CD4-positive, alpha-beta T cell treated with Interleukin-6 for 4 hours (primary cell): ENCODE data around the gene CR1.
"Not testable (repeated sequence)": the region's sequence is repeated elsewhere in the genome, so short reads cannot be mapped to it uniquely, and the experiment has no call there.

Source experiments
- DNase-seq: peaks from one replicate; pipeline ENCODE4 v3.0.0-alpha.2; 2020; ENCODE audit warnings: mixed read lengths

CR1 gene

DNA sequence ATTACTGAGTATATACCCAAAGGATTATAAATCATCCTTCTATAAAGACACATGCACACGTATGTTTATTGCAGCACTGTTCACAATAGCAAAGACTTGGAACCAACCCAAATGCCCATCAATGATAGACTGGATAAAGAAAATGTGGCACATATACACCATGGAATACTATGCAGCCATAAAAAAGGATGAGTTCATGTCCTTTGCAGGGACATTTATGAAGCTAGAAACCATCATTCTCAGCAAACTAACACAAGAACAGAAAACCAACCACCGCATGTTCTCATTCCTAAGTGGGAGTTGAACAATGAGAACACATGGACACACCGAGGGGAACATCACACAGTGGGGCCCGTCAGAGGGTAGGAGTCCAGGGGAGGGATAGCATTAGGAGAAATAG lies 98.1 kb downstream of the CR1 start:
- DNase-seq = not testable (repeated sequence)

DNA sequence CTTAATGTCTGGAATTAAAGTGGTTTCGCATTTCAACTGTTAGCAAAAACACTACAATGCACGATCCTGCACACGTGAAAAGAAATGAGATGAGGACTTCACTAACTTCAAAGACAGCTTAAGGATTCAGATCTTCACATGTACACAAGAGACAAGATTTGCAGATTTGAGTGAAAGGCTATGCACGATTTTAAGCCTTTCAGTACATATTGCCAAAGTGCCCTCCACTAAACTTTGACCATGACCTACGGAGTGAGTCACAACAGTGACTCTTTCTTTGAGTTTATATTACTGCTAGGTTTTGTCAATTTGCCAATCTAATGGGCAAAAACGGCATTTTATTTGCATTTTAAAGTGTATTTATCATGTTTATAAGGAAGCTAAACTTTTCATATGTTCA lies 107.8 kb downstream of the CR1 start:
- DNase-seq = no peak

DNA sequence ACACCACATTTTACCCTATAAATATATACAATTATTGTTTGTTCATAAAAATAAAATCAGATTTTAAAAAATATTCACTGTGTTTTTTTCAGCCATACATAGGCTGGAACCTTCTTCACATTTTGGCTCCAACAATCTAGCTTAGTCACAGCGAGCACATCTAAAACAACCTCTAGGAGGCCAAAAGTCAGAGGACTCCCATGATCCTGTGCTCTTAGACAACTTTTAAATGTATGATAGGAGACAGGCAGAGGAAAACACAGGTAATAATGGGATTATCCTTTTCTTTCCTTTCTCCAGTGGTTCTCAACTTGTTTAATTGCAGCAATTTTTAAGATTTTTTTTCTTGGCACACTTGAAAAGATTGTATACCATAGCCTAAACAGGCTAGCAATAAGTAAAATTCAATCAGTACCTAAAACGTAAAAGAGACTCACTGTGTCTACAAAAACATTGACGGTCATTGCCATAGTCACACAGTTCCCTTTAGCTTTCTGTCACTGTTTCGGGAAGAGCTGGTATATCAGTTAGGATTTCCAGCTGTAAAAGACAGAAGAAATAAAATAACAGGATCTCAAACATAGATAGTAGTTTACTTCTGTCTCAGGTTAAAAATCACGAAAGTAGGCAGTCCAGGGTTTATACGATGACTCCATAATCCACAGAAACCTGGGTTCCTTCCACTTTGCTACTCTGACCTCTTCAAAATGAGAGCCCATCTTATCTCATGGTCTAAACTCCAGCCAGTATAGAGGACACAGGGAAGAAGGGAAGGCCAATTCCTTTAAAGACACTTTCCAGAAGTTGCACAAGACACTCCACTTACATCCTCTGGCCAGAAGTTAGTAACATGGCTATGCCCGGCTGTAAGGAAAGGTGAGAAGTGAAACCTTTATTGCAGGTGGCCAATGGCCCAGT lies 109.7 kb downstream of the CR1 start:
- no peak for DNase-seq

DNA sequence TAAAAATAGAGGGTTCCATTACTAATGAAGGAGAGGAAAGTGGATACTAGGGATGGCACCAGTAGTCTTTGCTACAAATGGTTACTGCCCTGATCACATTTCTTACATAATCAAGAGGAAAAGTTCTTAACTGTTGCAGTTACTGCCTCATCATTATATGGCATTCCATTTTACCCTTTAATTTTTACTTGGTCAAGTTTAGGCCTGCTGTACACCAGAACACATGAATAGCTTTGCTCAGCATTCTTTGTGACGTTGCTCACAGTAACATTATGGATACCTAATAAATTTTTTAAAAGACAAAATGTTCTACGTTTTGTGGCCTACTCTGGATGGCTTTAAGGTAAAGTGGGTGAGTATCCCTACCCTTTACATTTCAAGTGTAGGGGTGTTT lies 110.4 kb downstream of the CR1 start:
- no peak for DNase-seq

DNA sequence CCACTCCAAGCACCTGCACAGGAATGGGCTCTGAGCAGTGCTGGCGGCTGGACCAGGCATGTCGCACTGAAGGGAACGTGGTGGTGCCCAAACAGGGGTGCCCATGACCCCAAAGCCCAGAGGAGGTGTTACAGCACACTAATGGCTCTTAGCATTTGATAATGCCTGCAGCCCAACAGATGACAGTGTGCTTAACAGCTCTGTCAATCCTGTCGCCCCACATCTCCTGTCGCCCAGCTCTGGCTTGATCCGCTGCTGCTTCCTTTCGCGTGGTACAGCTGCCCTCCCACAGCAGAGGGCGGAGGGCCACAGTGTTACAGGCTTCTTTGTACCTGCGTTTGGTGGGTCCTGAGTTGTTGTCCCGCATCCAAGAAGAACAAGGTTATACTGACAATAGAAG lies 116.8 kb downstream of the CR1 start:
- no peak for DNase-seq

DNA sequence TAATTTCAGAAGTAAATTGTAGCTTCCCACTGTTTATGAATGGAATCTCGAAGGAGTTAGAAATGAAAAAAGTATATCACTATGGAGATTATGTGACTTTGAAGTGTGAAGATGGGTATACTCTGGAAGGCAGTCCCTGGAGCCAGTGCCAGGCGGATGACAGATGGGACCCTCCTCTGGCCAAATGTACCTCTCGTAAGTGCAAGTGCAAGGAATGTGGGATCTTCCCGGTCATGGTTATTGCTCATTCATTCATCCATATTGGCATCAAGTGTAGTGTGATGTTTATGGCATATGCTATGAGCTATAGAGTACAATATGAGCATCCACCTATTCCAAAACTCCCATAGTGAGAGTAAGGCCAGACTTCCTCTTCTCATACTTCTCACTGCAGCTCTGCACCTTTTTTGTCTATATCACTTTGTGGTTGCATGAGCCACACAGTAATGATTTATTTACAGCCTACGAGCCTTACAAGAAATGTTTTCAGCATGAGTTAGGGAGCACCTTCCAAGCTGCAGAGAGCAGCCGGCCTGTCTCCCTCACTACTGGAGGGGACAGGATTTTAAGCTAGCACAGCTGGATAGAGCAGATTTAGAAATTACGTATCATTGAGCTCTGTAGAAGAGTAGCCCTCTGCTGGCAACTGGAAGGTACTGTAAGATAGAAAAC lies 124.0 kb downstream of the CR1 start:
- DNase-seq = peak; percentile 4

DNA sequence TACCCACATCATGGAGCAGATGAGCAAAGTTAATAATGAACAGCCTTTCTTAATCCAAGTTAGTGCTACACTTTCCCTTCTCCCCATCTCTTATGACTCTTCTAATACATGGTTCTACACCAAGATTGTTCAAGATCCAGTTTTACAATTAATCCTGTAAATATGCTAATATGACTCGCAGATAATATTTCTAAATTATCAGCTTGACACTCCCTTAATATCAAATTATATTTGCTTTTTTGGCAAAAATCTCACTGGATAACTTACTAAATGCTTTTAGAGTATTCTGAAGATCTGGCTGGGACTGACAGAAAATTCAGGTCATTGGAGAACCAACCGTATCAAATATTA lies 124.6 kb downstream of the CR1 start:
- DNase-seq = no peak

DNA sequence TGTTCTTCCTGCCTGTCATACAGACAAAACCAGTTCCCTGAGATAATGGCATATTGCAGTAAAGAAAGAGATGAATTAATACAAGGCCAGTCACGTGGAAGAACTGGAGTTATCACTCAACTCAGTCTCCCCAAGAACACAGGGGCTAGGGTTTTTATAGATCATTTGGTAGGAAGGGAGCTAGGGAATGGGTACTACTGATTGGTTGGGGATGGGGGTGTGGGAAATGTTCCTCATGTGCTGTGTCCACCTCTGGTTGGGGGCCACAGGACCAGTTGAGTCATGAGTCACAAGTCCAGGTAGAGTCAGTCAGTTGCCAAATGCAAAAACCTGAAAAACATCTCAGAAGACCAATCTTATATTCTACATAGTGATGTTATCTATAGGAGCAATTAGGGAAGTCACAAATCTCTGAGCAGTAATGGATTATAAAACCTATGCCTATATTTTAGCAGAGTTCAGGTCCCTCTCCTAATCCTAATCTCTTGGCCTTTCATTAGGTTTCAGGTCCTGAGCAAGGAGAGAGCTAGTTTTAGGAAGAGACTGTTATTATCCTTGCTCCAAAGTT lies 129.6 kb downstream of the CR1 start:
- not testable (repeated sequence) for DNase-seq

DNA sequence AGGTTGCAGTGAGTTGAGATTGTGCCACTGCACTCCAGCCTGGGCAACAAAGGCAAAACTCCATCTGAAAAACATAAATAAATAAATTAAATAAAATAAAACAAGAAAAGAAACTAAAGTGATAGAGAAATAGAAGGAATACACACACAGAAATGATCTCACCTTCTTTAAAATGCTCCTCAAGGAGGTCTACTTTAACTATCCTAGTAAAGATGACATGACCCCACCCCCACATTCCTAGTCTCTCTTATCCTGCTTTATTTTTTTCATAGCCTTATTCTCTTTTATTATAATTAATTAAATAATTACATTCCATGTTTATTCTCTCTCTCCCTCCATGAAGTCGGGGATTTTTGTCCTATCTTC lies 131.0 kb downstream of the CR1 start:
- no peak for DNase-seq

DNA sequence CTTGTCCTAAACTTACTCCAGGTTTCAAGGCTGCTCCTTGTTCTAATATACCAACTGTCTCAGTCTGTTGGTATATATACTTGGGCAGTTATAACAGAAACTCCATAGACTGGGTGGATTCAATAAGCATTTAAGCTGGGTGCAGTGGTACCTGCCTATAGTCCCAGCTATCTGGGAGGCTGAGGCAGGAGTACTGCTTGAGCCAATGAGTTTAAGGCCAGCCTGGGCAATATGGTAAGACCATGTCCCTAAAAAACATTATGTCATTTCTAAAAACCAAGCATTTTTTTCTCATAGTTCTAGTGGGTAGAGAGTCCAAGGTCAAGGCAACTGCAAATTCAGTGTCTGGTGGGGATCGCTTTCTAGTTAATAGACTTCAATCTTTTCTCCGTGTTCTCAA lies 131.5 kb downstream of the CR1 start:
- no peak for DNase-seq

DNA sequence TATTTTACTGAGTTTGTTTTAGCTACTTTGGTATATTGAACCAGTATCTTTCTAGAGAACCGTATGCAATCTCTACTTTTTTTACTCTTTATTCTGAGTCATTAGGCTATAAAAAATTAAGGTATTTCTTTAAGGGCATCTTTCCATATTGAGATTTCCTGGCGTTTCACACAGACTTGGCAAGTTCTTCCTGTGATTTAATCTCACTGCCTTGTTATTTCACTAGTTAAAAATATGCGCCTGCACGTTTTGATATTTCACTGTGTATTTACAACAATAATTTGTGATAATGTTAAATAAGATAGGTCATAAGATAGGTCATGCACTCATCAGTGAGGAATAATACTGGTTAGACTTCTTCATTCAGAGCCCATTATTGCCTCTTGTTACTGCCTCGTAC lies 132.8 kb downstream of the CR1 start:
- DNase-seq = no peak

DNA sequence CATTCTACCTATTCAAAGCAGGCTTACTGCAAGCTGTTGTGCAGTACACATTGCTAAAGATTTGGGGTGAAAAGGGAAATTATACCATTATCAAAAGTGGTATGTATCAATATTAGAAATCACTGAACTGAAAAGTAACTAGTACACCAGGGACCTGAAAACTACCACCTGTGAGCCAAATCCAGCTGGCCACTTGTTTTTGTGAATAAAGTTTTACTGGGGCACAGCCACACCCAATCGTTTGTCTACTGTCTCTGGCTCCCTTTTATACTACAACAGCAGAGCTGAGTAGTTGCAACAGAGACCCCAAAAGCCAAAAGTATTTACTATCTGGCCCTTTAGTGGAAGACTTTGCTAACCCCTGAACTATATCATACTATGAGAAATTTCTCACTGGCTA lies 135.2 kb downstream of the CR1 start:
- DNase-seq = no peak

DNA sequence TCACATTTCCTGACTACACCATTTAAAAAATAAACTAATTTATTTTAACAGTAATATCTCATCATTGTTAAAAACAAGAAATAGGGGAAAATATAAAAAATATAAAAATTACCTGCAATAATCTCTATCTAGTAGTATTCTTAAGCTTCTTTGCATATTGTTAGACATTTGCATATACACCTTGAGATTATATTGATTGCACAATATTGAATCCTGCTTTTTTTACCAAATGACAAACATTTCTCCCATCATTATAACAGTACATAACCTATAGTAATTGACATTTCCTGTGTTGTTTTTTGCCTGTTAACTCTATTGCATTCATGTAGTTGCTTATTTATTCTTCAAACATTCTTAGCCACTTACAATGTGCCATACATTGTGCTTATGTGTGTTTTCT lies 137.3 kb downstream of the CR1 start:
- no peak for DNase-seq

DNA sequence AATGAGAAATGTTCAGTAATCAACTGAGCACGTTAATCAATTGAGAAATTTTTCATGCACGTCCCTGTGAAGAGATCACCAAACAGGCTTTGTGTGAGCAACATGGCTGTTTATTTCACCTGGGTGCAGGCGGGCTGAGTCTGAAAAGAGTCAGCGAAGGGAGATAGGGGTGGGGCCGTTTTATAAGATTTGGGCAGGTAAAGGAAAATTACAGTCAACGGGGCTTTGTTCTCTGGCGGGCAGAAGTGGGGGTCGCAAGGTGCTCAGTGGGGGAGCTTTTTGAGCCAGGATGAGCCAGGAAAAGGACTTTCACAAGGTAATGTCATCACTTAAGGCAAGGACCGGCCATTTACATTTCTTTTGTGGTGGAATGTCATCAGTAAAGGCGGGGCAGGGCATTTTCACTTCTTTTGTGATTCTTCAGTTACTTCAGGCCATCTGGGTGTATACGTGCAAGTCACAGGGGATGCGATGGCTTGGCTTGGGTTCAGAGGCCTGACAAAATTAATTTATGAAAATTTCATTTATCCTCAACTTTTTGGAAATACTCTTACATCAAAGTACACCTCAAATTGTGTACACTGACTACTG lies 137.8 kb downstream of the CR1 start:
- DNase-seq = not testable (repeated sequence)

DNA sequence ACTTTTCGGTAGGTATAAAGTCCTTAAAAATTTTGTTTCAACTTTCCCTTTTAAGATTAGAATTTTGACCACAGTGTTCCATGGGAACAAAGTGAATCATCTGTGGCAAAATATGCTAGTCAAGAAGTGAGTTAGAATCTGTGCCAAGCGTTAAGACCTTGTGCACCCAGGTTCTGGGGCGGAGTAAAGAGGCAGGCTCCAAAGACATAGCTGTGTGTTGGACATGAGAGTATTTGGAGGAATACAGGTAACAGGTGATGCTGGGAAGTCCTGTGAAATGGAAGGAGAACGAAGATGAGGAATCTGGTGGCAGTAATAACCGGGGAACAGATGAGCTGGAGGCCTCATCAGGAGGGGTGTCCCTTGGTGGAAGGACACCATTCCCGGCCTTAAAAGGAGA lies 138.3 kb downstream of the CR1 start:
- DNase-seq = not testable (repeated sequence)

DNA sequence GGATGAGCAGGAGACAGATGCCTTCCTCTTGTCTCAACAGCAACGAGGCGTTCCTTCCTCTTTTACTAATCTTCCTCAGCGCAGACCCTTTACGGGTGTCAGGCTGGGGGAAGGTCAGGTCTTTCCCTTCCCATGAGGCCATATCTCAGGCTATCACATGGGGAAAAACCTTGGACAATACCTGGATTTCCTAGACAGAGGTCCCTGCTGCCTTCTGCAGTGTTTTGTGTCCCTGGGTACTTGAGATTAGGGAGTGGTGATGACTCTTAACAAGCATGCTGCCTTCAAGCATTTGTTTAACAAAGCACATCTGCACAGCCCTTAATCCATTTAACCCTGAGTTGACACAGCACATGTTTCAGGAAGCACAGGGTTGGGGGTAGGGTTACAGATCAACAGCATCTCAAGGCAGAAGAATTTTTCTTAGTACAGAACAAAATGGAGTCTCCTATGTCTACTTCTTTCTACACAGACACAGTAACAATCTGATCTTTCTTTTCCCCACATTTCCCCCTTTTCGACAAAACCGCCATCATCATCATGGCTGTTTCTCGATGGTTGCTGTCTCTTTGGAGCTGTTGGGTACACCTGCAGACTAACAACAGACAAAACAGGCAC lies 139.7 kb downstream of the CR1 start:
- not testable (repeated sequence) for DNase-seq

DNA sequence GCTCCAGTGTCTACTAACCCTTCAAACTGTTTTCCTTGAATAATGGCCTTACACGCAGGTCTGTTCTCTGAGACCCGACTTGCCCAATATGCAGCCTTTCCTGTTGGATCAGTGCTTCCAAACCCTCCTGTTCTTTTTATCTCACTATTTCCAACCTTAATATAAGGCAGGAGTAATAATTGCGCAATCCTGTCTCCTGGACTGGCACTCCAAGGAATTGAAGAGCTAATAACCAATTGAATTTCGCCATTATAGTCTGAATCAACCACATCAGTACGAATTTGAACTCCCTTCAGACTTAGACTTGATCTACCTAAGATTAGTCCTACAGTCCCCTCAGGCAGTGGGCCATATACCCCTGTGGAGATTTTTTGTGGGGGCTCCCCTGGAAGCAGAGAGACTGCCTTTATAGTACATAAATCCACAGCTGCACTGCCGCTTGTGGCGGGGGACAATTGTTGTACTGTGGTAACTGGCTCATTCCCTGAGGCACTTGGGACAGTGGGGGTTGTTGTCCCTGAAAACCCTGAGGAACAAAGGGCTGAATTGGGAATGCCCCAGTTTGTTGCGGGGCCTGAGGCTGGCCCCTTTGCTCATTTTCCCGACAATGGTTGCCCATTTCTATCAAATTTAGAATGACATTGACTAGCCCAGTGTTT lies 142.7 kb downstream of the CR1 start:
- not testable (repeated sequence) for DNase-seq

DNA sequence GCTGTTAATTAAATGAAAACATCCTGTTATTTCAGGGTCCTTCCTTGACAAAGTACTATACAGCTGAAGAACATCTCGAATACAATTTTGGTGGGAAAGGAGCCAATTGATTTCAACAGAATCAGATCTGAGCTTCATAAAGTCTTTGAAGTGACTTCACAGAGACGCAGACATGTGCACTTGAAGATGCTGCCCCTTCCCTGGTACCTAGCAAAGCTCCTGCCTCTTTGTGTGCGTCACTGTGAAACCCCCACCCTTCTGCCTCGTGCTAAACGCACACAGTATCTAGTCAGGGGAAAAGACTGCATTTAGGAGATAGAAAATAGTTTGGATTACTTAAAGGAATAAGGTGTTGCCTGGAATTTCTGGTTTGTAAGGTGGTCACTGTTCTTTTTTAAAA lies 143.4 kb downstream of the CR1 start:
- DNase-seq = not testable (repeated sequence)

DNA sequence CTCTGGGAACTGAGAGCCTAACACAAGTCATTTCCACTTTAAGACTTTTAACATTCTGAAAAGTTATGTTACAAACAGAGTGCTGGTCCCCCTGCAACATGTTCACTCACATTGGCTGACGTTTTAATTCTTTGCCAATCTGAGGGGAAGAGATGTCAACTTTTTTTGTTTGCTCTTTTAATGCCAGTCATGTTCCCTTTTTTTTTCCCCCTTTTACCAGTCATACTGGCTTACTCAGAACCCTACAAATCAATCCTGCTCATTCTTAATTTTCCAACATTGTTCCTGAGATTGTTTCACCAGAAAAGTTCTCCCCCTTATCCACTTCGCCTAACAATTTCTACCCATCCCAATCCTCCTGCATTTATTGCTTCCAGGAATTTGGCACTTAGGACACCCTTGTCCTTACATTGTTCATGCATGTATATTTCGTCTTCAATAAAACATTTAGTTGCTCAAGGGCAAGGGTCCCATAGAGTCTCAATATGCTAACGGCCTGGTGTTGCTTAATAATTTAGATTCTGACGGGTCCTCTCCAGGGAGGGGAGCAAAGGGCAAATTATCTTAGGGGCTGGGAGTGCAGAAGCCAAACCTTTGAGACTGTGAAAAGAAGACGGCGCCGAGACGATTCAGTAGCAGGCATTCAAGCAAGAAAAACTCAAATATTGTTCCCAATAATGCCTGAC lies 148.4 kb downstream of the CR1 start:
- no peak for DNase-seq

DNA sequence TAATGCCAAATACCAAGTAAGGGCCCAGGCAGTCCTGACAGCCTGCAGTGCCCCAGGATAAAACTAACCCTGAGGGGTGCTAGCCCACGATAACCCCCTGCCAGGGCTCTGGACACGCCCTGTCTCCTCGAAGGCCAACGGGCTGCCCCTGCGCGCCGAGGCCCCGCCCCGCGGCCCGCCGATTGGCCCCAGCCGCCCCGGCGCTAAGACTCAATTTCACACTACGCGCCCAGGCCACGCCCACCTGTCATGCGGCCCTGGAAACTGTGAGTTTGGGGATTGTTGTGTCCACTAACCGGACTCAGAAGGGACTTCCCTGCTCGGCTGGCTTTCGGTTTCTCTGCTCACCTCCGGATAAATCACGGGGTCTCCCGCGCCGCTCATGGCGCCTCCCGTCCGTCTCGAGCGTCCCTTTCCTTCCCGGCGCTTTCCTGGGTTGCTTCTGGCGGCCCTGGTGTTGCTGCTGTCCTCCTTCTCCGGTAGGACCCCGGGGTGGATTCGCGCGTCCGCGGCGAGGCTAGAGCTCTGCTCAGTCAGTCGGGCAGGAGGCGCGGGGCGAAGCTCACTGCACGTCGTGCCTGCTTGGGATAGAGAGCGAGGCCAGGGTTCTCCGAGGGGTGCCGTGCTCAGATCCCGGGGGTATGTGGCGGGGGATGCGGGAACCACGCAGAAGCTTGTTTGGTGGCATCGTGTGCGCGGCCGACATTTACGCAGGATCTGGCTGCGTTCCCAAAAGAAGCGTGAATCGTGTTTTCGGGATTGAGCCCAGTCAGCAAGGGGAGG lies 149.1 kb downstream of the CR1 start, which contains the start of gene CR1L:
TSS of gene CR1L (plus strand) at position 282 of the 783 bp plus-strand sequence. CDS start at position 383, 101 bp downstream.
- peak; percentile 76 for DNase-seq

DNA sequence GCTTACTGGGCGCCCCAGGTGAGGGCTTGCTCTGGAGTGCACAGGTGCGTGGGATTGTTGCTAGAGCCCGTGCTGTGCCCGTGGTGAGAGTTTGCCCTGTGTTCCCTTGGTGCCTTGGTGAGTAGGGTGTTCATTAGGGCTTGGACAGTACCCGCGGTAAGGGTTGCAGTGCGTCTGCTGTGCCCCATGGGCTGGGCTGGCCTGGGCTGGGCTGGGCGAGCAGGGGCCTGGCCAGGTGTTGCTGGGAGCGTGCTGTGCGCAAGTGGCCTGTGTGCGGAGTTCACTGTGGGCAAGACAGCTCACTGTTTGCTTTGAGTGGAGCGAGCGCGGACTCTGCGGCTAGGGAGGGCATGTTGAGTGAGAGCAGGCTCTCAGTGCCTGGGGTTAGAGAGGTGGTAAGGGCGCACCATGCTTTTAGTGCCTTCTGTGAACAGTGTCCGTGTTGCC lies 149.7 kb downstream of the CR1 start:
- no peak for DNase-seq
